ENCODE data around the gene ZC3H12A.
A peak's percentile ranks its signal among the peaks of the same experiment; 100 is the strongest.

Gene ZC3H12A

GRCh38 chr1:37474046-37474696 lies at the start of gene ZC3H12A:
Gene ZC3H12A, plus strand, starts transcription at chr1:37474580. Its CDS starts 917 bp downstream, at chr1:37475497.
- Histone ChIP-seq H3K4me3 (ENCODE audit: low read length) (peak within 1 kb of the TSS; percentile 94), H3K9ac (ENCODE audit: low read length) (peak within 1 kb of the TSS; percentile 97), H3K79me2 (ENCODE audit: low read length) (peaks cover 48% of the 10 kb centered on the region), H2AFZ (ENCODE audit: low read depth, low read length) (peak within 1 kb of the TSS; percentile 78), H3K4me2 (ENCODE audit: low read length) (peak within 1 kb of the TSS; percentile 99), H3K27ac (ENCODE audit: low read length) (peak within 1 kb of the TSS; percentile 98), H4K20me1 (ENCODE audit: insufficient read depth, low read length) (peaks cover 13% of the 10 kb centered on the region), H3K9me3 (ENCODE audit: insufficient read depth, low read length) (no peaks in the 10 kb centered on the region), H3K27me3 (ENCODE audit: low read depth, low read length) (peaks cover 5% of the 10 kb centered on the region), H3K36me3 (replicated peaks; ENCODE audit: low read depth, low read length) (peaks cover 37% of the 10 kb centered on the region), H3K4me1 (ENCODE audit: low read length) (peaks cover 30% of the 10 kb centered on the region)
- TF ChIP-seq EZH2phosphoT487 (IDR thresholded peaks at IDR 0.05; ENCODE audit: low read depth) = no peak

DNA sequence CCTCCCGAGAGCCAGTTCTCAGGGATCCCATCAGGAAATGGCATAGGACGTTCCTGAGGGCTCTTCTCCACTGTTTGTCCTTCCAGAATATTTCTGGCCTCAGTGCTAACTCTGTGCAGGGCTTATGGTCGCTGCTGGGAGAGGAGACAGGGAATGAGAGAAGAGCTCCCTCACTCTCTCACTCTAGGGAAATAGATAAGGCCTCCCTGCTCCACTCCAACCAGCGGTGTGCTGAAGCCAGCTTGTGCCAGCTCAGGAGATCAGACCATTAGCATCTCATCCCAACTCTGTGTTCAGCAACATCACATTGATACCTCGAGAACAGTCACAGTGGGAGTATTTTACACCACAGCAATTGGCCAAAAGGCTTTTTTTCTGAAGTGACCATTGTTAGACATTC lies 49.2 kb upstream of the ZC3H12A start:
- no peak overlapping the region for H3K27ac ChIP-seq (ENCODE audit: low read length)
- no peaks in the 10 kb centered on the region for H4K20me1 ChIP-seq (ENCODE audit: insufficient read depth, low read length)
- H3K4me1 ChIP-seq (ENCODE audit: low read length) = no peaks in the 10 kb centered on the region
- no peak overlapping the region for H2AFZ ChIP-seq (ENCODE audit: low read depth, low read length)
- H3K79me2 ChIP-seq (ENCODE audit: low read length) = no peaks in the 10 kb centered on the region
- no peak overlapping the region for H3K9ac ChIP-seq (ENCODE audit: low read length)
- no peak for TF ChIP-seq EZH2phosphoT487 (IDR thresholded peaks at IDR 0.05; ENCODE audit: low read depth)
- no peak for TF ChIP-seq CTCF (IDR thresholded peaks at IDR 0.05; ENCODE audit: low read depth, low read length)
- H3K9me3 ChIP-seq (ENCODE audit: insufficient read depth, low read length) = no peaks in the 10 kb centered on the region
- H3K4me2 ChIP-seq (ENCODE audit: low read length) = no peak overlapping the region
- no peaks in the 10 kb centered on the region for H3K27me3 ChIP-seq (ENCODE audit: low read depth, low read length)
- no peak overlapping the region for H3K4me3 ChIP-seq (ENCODE audit: low read length)
- no peaks in the 10 kb centered on the region for H3K36me3 ChIP-seq (replicated peaks; ENCODE audit: low read depth, low read length)

- no peaks in the 10 kb centered on the region for H3K27me3 ChIP-seq (ENCODE audit: low read depth, low read length)
These were observed 45.4 kb upstream of the ZC3H12A start for GRCh38 chr1:37429029-37429428.

GRCh38 chr1:37430103-37430985 lies 44.0 kb upstream of the ZC3H12A start:
- H3K79me2 ChIP-seq (ENCODE audit: low read length) = no peaks in the 10 kb centered on the region
- no peak overlapping the region for H3K4me3 ChIP-seq (ENCODE audit: low read length)
- H3K9ac ChIP-seq (ENCODE audit: low read length) = no peak overlapping the region
- H3K4me2 ChIP-seq (ENCODE audit: low read length) = no peak overlapping the region
- H3K36me3 ChIP-seq (replicated peaks; ENCODE audit: low read depth, low read length) = no peaks in the 10 kb centered on the region
- no peaks in the 10 kb centered on the region; the same call in 1 of the 2 replicates for H3K27me3 ChIP-seq (ENCODE audit: low read depth, low read length)
- no peaks in the 10 kb centered on the region for H3K4me1 ChIP-seq (ENCODE audit: low read length)
- no peak overlapping the region for H3K27ac ChIP-seq (ENCODE audit: low read length)
- H2AFZ ChIP-seq (ENCODE audit: low read depth, low read length) = no peak overlapping the region
- H4K20me1 ChIP-seq (ENCODE audit: insufficient read depth, low read length) = no peaks in the 10 kb centered on the region
- TF ChIP-seq EZH2phosphoT487 (IDR thresholded peaks at IDR 0.05; ENCODE audit: low read depth) (no peak), CTCF (IDR thresholded peaks at IDR 0.05; ENCODE audit: low read depth, low read length) (no peak)
- no peaks in the 10 kb centered on the region for H3K9me3 ChIP-seq (ENCODE audit: insufficient read depth, low read length)

More at GRCh38 chr1:37429029-37429428, 45.4 kb upstream of the ZC3H12A start:
- Histone ChIP-seq H3K27ac (ENCODE audit: low read length) (no peak overlapping the region), H3K9me3 (ENCODE audit: insufficient read depth, low read length) (no peaks in the 10 kb centered on the region), H3K9ac (ENCODE audit: low read length) (no peak overlapping the region), H2AFZ (ENCODE audit: low read depth, low read length) (no peak overlapping the region), H3K4me2 (ENCODE audit: low read length) (no peak overlapping the region), H3K36me3 (replicated peaks; ENCODE audit: low read depth, low read length) (no peaks in the 10 kb centered on the region), H3K79me2 (ENCODE audit: low read length) (no peaks in the 10 kb centered on the region), H4K20me1 (ENCODE audit: insufficient read depth, low read length) (no peaks in the 10 kb centered on the region), H3K4me1 (ENCODE audit: low read length) (no peaks in the 10 kb centered on the region), H3K4me3 (ENCODE audit: low read length) (no peak overlapping the region)
- no peak for TF ChIP-seq EZH2phosphoT487 (IDR thresholded peaks at IDR 0.05; ENCODE audit: low read depth)
- no peak for TF ChIP-seq CTCF (IDR thresholded peaks at IDR 0.05; ENCODE audit: low read depth, low read length)
